RWPE2 (cell line): ENCODE data around the gene LAMA4.

Experiments
- ATAC-seq: fragments of 200-7000 bp; cut with Tn5 transposase; 3 replicates; pipeline ENCODE4 v1.9.1; 2021; ENCODE audit warnings: low read depth
- DNase-seq: peaks from one replicate; pipeline ENCODE4 v3.0.0-alpha.2; 2020; ENCODE audit warnings: low spot score
- H3K27ac ChIP-seq: fragments of 450-650 bp; 2 replicates; pipeline ENCODE4 v1.5.1; 2017; ENCODE audit warnings: mild to moderate bottlenecking; ENCODE audit not compliant: poor library complexity, severe bottlenecking
- H3K27me3 ChIP-seq: fragments of 250-450 bp; sonication (Bioruptor Pico); 2 replicates; pipeline ENCODE4 v1.5.1; 2021; ENCODE audit warnings: mild to moderate bottlenecking, moderate library complexity; ENCODE audit not compliant: insufficient read depth, poor library complexity, severe bottlenecking
- H3K36me3 ChIP-seq: fragments of 250-450 bp; sonication (Bioruptor Pico); 2 replicates; pipeline ENCODE4 v1.5.1; 2020; ENCODE audit warnings: low read depth, mild to moderate bottlenecking, moderate library complexity
- H3K4me1 ChIP-seq: fragments of 250-450 bp; sonication (Bioruptor Pico); 2 replicates; pipeline ENCODE4 v1.5.1; 2021; ENCODE audit warnings: mild to moderate bottlenecking, moderate library complexity; ENCODE audit not compliant: insufficient read depth, poor library complexity, severe bottlenecking
- H3K4me3 ChIP-seq: fragments of 250-450 bp; sonication (Bioruptor Pico); 2 replicates; pipeline ENCODE4 v1.5.1; 2021; ENCODE audit warnings: mild to moderate bottlenecking, moderate library complexity; ENCODE audit not compliant: severe bottlenecking
- H3K9me3 ChIP-seq: fragments of 250-450 bp; sonication (Bioruptor Pico); 2 replicates; pipeline ENCODE4 v1.5.1; 2021; ENCODE audit warnings: mild to moderate bottlenecking, moderate library complexity; ENCODE audit not compliant: severe bottlenecking
- TF ChIP-seq, protein P1 (sequence below): fragments of 450-650 bp; IDR thresholded peaks from one replicate; pipeline ENCODE4 v1.5.1; 2017; ENCODE audit warnings: mild to moderate bottlenecking, moderate library complexity; ENCODE audit not compliant: poor library complexity, severe bottlenecking

The LAMA4 gene

DNA sequence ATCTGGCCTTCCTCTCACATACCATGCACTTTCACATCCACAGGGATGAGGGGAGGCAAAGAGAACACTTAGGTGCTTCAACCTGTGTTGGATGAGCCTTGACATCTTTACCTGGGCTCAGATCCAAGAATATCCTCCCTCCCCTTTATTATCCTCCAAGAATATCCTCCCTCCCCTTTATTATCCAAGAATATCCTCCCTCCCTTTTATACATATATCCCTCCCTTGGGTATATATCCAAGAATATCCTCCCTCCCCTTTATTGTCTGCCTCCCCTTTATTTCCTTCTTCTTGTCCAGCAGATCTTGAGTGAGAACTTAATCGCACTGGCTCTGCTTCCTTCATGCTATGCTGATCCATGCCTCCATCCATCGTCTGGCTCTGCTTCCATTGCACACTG is 30.3 kb downstream of the LAMA4 start:
- Histone ChIP-seq H3K27ac (no peak overlapping the region), H3K36me3 (no peaks in the 10 kb centered on the region), H3K27me3 (no peaks in the 10 kb centered on the region), H3K4me1 (peaks cover 5% of the 10 kb centered on the region), H3K9me3 (no peaks in the 10 kb centered on the region), H3K4me3 (no peak overlapping the region)
- DNase-seq (no peak), ATAC-seq (no peak)
- TF ChIP-seq, protein P1, sequence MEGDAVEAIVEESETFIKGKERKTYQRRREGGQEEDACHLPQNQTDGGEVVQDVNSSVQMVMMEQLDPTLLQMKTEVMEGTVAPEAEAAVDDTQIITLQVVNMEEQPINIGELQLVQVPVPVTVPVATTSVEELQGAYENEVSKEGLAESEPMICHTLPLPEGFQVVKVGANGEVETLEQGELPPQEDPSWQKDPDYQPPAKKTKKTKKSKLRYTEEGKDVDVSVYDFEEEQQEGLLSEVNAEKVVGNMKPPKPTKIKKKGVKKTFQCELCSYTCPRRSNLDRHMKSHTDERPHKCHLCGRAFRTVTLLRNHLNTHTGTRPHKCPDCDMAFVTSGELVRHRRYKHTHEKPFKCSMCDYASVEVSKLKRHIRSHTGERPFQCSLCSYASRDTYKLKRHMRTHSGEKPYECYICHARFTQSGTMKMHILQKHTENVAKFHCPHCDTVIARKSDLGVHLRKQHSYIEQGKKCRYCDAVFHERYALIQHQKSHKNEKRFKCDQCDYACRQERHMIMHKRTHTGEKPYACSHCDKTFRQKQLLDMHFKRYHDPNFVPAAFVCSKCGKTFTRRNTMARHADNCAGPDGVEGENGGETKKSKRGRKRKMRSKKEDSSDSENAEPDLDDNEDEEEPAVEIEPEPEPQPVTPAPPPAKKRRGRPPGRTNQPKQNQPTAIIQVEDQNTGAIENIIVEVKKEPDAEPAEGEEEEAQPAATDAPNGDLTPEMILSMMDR = no peak

DNA sequence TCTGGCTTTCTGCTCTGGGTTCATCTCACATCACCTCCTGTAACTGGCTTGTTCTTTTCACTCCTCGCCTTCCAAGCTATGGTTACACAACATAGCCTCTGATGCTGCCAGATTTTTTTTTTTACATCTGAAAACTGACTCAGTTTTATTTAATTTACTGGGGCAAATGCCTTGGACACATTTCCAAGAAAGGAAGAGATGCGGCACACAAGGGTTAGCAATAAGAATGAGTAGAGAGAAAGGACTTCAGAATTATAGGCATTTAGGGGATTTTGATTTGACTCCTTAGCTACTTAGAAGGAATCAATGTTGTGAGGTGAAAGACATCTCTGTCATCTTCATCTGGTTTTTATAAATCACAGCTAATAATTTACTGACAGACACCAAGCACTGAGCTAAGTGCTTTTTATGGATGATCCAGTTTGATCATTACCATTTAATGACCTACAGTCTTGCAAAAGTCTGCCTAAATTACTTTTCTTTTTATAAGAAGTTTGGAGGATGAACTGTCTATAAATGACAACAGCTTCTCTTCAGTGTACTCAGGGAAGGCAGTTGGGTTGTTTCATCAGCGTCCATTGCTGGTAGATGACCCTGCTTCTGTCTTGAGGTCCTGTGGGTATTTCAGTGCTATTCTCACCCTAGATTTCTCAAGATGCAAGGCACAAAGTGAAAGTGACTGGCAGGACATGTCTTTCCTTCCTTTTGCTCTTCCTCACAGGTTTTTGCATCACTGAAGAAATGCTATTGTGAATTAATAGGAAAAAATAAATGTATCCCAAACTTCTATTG is 31.1 kb downstream of the LAMA4 start:
- H3K27me3 ChIP-seq = no peaks in the 10 kb centered on the region
- no peak overlapping the region for H3K4me3 ChIP-seq
- no peaks in the 10 kb centered on the region for H3K36me3 ChIP-seq
- TF ChIP-seq, protein P1 = no peak
- H3K4me1 ChIP-seq = peaks cover 5% of the 10 kb centered on the region
- DNase-seq (no peak), ATAC-seq (no peak)
- no peaks in the 10 kb centered on the region for H3K9me3 ChIP-seq
- no peak overlapping the region for H3K27ac ChIP-seq

DNA sequence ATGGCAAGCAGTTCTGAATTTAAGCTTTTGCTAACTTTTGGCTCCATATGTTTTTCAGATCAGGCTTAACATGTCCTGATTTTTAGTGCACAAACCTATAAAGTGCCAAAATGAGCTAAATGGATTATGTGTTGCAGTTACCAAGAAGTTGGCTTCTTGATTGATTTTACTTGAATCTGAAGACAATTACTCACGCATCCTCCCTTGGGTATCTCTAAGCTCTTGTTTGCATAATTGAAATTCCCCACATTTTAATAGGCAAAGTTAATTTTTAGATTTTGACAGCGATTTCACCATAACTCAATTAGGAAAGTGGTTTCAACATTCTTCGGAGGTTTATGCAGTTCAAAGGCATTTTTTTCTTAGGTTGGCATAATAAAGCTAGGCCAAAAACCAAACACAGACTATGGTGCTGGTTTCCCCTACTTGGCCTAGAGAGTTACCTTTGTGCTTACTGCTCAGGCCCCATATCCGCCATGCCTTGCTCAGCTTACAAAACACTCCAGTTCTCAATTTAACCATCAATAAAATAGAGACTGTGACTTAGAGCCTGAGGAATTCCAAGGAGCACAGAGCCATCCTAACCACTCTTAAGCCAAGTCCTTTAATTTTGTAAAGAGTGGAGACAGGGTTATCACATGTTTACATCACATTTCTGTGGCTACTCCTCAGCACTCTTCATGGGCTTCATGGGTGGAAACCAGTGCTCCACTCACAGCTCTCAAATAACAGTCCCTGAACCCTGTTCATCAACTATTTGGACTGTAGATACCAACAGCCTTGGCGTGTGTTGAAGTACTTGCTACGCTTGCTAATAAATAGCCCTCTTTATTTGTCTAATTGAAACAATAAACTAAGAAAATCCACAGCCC is 32.1 kb downstream of the LAMA4 start:
- Histone ChIP-seq H3K4me1 (peaks cover 9% of the 10 kb centered on the region), H3K27me3 (no peaks in the 10 kb centered on the region), H3K4me3 (no peak overlapping the region), H3K9me3 (no peaks in the 10 kb centered on the region), H3K27ac (no peak overlapping the region), H3K36me3 (no peaks in the 10 kb centered on the region)
- DNase-seq (no peak), ATAC-seq (no peak)
- TF ChIP-seq, protein P1 = no peak

DNA sequence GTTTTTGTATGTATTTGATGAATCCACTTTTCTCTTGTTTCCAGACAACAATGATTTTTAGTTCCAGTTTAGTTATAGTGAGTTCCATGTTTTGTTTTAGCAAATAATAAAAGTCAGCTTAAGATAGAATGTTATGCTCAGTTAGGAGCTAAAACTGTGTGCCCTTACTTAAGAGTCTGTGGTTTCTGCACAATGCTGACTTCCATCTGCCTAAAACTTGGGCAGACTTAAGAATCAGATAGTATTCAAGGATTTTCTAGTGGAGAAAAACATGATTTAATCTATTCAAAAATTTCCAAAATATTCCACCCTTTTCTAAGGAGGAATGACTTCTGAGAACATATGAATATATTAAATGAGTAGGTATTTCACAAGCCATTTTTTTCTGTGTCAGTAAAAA is 32.8 kb downstream of the LAMA4 start:
- no peak overlapping the region for H3K27ac ChIP-seq
- H3K4me3 ChIP-seq = no peak overlapping the region
- H3K9me3 ChIP-seq = no peaks in the 10 kb centered on the region
- ATAC-seq (no peak), DNase-seq (no peak)
- H3K4me1 ChIP-seq = peaks cover 12% of the 10 kb centered on the region
- no peaks in the 10 kb centered on the region for H3K27me3 ChIP-seq
- TF ChIP-seq, protein P1 = no peak
- no peaks in the 10 kb centered on the region for H3K36me3 ChIP-seq
